ENCODE data around the gene MUC2. TPM values are rescaled to one million over a fixed set of nuclear protein-coding genes. Genes with fewer than 3 reads are reported as not detected.

Gene MUC2
- total and polyA plus RNA-seq, 2 of the 13 experiments (the other 11 are each of a cell fraction or from before 2014, with no cell fraction given), result not detected

DNA sequence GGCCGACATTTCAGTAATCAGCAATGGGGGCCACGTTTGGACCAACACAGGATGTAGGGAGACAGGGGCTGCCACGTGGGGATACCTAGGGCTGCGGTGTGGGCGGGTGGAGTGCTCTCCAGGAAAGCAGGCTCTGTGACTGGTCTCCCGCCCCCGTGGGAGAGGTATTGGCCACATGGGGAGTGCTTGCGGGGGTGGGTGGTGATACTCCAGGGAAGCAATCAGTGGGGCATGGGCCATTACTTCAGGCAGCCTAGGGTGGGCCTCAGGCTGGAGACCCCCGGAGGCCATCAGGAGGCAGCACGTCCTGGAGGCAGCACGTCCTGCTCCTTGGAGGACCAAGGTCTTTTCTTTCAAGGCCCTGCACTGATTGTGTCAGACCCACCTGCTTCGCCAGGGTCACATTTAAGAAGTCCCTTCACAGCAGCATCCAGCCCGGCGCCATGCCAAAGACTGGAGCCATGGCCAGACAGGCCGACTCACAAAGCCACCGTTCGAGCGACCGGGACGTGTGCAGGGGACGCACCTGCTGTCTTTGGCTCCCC, 3.0 kb upstream of the MUC2 start:
- DNase-seq (ENCODE audit: low spot score) (no peak), ATAC-seq (no peak), FAIRE-seq (no peak)
- peaks cover 14 to 40% of the 10 kb centered on the region in 2 experiments; a peak in 4 of 5 replicates for H3K27me3 ChIP-seq (ENCODE audit: control insufficient read depth in 1 of 2, insufficient read depth in 2 of 2, low read length in 2 of 2)
- H3K36me3 ChIP-seq (replicated peaks in 1 of 2; ENCODE audit: control insufficient read depth in 1 of 2, insufficient read depth in 2 of 2, low read length in 2 of 2), result no peaks in the 10 kb centered on the region
- no peak overlapping the region for H2AFZ ChIP-seq (ENCODE audit: low read length)
- CTCF ChIA-PET (ENCODE audit: low intra/inter-chr PET ratio, low total read pairs), result no interaction called here
- no peaks in the 10 kb centered on the region for H3K9me3 ChIP-seq (ENCODE audit: low read length)
- POLR2A ChIA-PET, result no interaction called here
- no peak overlapping the region for H3K4me3 ChIP-seq (replicated peaks in 1 of 3; ENCODE audit: insufficient read depth in 1 of 3, low read depth in 2 of 3, low read length in 3 of 3)
- H3K79me2 ChIP-seq (ENCODE audit: insufficient read depth, low read length), result no peaks in the 10 kb centered on the region
- peaks cover 35% of the 10 kb centered on the region for H3K4me1 ChIP-seq (ENCODE audit: insufficient read depth, low read length)
- no peak overlapping the region for H3K27ac ChIP-seq (ENCODE audit: extremely low read length, insufficient read depth, low read length)
- 39% methylated on average over 12 of the region's 21 CpGs for WGBS (ENCODE audit: low lambda C conversion rate)
- TF ChIP-seq DNMT3B (CRISPR knock-in tag; conservative IDR thresholded peaks at IDR 0.05), result no peak
- no peak for TF ChIP-seq ZNF709 (CRISPR knock-in tag; IDR thresholded peaks at IDR 0.05)
- no peak for TF ChIP-seq ZNF562 (CRISPR knock-in tag; IDR thresholded peaks at IDR 0.05; ENCODE audit: borderline replicate concordance)
- no peak for TF ChIP-seq JDP2 (CRISPR knock-in tag; IDR thresholded peaks at IDR 0.05; ENCODE audit: borderline replicate concordance)
- no peak for TF ChIP-seq MIER3 (CRISPR knock-in tag; IDR thresholded peaks at IDR 0.05; ENCODE audit: borderline replicate concordance)
- no peak for TF ChIP-seq ZBED4 (CRISPR knock-in tag; IDR thresholded peaks at IDR 0.05; ENCODE audit: borderline replicate concordance)
- TF ChIP-seq, protein P1, sequence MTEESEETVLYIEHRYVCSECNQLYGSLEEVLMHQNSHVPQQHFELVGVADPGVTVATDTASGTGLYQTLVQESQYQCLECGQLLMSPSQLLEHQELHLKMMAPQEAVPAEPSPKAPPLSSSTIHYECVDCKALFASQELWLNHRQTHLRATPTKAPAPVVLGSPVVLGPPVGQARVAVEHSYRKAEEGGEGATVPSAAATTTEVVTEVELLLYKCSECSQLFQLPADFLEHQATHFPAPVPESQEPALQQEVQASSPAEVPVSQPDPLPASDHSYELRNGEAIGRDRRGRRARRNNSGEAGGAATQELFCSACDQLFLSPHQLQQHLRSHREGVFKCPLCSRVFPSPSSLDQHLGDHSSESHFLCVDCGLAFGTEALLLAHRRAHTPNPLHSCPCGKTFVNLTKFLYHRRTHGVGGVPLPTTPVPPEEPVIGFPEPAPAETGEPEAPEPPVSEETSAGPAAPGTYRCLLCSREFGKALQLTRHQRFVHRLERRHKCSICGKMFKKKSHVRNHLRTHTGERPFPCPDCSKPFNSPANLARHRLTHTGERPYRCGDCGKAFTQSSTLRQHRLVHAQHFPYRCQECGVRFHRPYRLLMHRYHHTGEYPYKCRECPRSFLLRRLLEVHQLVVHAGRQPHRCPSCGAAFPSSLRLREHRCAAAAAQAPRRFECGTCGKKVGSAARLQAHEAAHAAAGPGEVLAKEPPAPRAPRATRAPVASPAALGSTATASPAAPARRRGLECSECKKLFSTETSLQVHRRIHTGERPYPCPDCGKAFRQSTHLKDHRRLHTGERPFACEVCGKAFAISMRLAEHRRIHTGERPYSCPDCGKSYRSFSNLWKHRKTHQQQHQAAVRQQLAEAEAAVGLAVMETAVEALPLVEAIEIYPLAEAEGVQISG (CRISPR knock-in tag; IDR thresholded peaks at IDR 0.05), result no peak
- no peak for TF ChIP-seq ATAD3A (CRISPR knock-in tag; IDR thresholded peaks at IDR 0.05)
- no peak for TF ChIP-seq FOXK2 (IDR thresholded peaks at IDR 0.05)
- no peak for TF ChIP-seq CBX2 (IDR thresholded peaks at IDR 0.05; ENCODE audit: low read depth, low read length)
- no peak for TF ChIP-seq CBX2 (CRISPR knock-in tag; IDR thresholded peaks at IDR 0.05; ENCODE audit: low read depth)
- no peak for TF ChIP-seq HNRNPH1 (optimal IDR thresholded peaks at IDR 0.05; ENCODE audit: low read depth, low read length)
- TF ChIP-seq MYPOP (CRISPR knock-in tag; IDR thresholded peaks at IDR 0.05), result no peak
- no peak for TF ChIP-seq ZNF496 (CRISPR knock-in tag; IDR thresholded peaks at IDR 0.05; ENCODE audit: insufficient replicate concordance)
- intact Hi-C loops (cut with micrococcal nuclease; ENCODE audit: unreplicated experiment), result no loop called here
- in situ Hi-C loops (cut with HindIII; ENCODE audit: extremely low pct_ligation_motif_present, low pct_unique_long_range_greater_than_20kb), result no loop called here
- H3K9ac ChIP-seq (ENCODE audit: insufficient read depth, low read depth, low read length), result no peak overlapping the region
- no peaks in the 10 kb centered on the region for H4K20me1 ChIP-seq (ENCODE audit: insufficient read depth, low read length)
- H3K4me2 ChIP-seq (ENCODE audit: low read depth, low read length), result no peak overlapping the region
- BruUV-seq (replicated peaks), result no TSS peak

Data from HepG2 (cell line).